RPMI7951 (cell line): Measurements from ENCODE around the gene POLR1A. TPM values are rescaled to one million over a fixed set of nuclear protein-coding genes. Genes with fewer than 3 reads are reported as not detected.
A peak's percentile ranks its signal among the peaks of the same experiment; 100 is the strongest.

ENCODE experiments used
- DNase-seq: peaks from one replicate; pipeline ENCODE4 v3.0.0-alpha.2; 2012; ENCODE audit warnings: low read depth
- total RNA-seq: library from RNA; depleted of rRNA; stranded (reverse); fragments of >200 nt; shearing (Covaris generic); gene quantifications from 2 replicates; pipeline ENCODE4 v1.2.3, GENCODE V29; 2014

POLR1A gene
- total RNA-seq, 1 experiment from 2014 or later = 17.2 TPM

DNA sequence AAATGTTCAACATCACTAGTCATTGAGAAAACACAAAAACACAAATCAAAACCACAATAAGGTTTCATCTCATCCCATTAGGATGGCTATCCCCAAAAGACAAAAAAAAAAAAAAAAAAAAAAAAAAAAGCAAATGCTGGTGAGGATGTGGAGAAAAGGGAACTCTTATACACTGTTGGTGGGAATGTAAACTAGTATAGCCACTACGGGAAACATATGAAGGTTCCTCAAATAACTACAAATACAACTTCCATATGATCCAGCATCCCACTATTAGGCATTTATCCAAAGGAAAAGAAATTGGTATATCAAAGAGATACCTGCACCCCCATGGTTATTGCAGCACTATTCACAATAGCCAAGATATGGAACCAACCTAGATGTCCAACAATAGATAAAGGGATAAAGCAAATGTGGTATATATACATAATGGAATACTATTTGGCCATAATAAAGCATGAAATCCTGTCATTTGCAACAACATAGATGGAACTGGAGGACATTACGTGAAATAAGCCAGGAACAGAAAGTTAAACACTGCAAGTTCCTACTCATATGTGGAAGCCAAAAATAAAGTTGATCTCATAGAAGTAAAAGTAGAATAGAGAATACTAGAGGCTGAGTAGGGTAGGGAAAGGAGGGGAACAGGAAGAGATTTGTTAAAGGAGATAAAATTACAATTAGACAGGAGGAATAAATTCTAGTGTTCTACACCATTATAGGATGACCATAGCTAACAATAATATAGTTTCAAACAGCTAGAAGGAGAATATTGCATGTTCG is 8.4 kb downstream of the POLR1A start:
- no peak for DNase-seq

DNA sequence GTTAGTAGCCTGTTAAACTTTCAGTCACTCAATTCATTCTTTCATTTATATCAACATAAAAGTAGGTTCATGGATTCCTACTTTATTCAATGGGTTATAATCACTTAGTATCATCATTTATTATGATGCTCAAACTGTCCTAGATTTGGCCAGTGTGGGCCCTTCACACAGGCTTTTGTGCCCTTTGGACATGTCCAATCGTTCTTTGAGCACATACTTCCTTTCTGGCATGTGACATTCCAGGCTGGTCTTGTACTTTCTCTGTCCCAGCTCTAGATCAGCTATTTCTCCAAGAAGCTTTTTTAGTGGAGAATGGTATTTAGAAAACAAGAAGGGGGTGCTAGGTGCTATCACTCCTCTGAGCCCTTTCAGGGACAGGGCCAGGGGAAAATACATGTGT is 11.5 kb downstream of the POLR1A start:
- no peak for DNase-seq

DNA sequence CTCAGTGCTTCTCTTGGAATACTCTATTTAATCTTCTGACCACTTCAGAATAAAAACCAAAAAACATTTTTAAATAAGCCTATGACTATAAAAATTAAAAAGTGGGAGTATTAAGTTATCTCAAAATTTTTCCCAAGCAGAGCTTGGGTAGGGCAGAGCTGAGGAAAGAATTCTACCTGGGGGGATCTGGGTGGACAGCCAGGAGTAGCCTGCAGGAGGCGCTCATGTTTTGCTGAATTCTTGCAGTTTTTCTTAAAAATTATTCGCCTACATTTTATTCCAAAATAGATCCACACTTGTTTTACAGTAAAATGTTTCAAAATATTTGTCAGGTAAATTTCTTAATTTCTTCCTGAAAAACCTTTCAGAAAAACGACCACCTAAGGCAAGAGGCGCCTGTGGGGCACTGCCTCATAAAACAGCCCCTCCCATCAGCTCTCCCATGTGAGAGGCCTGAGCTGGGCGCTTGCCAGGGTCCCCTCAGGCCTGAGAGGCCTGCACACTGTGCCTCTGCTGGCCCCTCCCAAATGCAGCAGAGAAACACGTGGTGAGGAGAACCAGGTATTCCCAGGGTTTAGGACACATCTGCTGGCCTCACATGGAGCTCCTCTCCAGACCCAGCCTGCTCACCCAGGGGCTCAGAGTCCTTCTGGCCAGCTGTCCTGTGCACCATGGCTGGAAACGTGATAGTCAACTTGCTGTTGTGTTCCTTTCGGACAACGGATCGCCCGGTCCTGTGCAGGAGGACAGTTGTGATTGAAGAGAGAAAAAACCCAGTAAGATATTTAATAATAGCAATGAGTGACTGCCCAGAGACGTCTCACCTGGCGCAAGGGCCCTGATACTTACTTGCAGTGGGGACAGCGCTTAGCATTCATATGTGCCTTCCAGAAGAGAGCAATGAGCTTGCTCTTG is 17.5 kb downstream of the POLR1A start:
- DNase-seq = no peak

- no peak for DNase-seq
Measured at GRCh38 chr2:86082756-86083155, 22.9 kb downstream of the POLR1A start.

GRCh38 chr2:86081724-86082123 is 24.0 kb downstream of the POLR1A start:
- DNase-seq = no peak

DNA sequence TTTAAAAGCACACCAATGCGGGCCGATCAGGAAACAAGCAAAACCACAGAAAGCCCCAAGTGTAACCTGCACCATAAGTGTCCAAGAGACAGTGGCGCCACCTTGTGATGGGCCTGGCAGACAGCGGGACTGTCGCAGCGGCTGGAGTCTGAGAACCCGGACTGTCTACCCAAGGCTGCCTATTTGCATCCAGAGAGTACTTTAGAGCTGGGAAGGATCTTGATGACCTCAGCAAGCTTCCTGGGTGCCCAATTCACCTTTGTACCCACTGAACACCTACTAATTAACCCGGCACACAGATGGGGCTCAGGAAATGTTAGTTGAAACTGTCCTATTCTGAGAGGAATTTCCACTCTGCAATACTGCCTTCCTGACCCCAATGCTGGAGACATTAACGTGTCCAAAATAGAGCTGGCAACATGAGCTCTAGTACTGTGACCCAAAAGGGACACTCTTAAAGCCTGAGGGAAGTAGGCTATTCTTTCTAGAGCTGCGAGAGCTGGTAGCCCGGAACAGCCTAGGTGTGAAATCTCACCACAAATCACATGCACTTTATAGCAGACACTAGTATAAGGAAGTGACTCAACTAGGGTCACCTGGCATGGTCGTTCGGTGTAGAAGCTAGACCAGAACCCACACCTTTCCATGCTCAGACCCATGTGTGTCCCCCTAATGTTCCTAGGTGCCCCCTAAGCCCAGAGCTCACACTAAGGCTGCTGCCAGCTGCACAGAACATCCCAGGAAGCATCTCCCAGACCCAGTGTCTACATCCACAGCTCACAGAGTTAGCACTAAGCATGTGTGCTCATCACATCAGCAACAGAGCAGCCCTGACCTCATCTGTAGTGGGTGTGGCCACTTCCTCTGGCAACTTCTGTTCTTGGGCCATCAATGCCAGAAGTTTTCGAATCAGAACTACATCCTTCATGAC is 25.4 kb downstream of the POLR1A start:
- peak; percentile 67 for DNase-seq

DNA sequence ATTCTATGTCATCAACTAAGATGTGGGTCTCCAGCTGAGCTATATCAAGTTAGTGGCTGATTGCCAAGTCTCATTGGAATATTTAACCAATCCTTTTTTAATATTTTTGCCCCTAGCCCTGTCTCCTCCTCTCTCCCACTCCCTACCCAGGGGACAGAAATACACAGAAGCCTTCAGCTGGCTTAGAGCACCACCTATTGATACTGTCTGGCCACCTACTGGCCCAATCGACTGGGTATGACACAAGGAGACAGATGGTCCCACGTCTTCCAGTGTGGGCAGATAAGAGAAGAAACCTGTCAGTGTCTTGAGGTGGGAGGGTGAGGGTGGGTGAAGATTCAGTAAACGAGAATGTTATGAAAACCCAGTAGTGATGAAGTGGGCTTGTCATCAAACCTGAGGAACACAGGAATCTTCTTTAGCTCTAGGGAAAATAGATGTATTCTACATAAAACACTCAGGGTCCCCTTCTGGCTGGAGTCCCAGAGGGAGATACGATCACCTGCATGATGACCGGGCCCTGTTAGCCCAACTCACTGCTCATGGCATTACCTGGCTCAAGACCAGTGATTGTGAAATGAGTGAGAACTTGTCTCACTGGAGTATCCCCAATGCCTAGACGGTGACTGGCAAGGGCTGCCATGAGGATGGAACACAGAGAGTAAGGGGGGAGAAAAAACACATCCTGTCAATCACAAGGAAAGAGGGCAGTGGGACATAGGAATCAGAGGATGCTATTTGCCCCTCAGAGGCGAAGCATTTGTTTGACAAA is 26.7 kb downstream of the POLR1A start:
- peak; percentile 61 for DNase-seq

- no peak for DNase-seq
Measured at GRCh38 chr2:86075886-86076285, 29.8 kb downstream of the POLR1A start.

GRCh38 chr2:86074811-86075210 is 30.9 kb downstream of the POLR1A start:
- DNase-seq = no peak

GRCh38 chr2:86074256-86074655 is 31.4 kb downstream of the POLR1A start:
- no peak for DNase-seq

DNA sequence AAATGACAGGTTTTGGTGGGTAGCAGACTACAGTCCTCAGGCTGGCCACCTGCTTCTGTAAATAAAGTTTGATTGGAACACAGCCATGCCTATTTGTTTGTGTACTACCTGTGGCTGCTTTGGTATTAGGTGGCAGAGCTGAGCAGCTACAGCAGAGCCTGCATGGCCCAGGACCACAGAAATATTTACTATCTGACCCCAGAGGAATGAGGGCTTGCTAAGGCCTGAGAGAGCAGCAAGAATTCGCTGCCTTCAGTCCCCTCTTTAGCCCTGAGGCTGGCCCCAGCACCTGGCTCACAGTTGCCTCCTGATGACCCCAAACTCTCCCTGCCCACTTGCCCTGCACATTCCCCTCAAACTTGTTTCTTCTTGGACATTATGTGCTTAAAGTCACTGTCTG is 32.5 kb downstream of the POLR1A start:
- no peak for DNase-seq

- DNase-seq = peak; percentile 98
Measured at GRCh38 chr2:86072271-86072858, 33.3 kb downstream of the POLR1A start.

- DNase-seq = no peak
Measured at GRCh38 chr2:86070868-86071267, 34.8 kb downstream of the POLR1A start.

DNA sequence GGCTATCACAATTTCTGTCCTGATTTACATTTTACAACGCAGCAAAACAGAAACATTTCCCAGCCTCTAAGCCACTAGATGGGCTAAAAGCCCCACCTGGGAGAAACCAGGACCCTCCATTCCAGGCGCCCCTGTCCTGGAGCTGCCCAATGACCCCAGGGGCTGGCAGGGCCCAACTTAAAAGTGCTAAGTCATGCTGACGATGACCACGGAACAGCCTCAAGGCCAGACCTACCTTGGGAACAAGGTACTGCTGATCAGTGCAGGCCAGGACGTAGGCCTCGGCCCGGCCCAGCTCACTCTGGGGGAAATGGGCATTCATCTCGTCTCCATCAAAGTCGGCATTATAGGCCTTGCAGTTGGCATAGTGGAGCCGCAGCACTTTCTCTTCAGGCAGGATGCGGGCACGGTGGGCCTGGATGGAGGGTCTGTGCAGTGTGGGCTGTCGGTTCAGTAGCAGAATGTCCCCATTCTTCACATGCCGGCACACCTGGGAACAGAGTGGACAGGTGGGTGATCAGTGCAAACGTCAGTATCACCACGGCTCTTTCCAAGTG is 35.8 kb downstream of the POLR1A start:
- DNase-seq = no peak

DNA sequence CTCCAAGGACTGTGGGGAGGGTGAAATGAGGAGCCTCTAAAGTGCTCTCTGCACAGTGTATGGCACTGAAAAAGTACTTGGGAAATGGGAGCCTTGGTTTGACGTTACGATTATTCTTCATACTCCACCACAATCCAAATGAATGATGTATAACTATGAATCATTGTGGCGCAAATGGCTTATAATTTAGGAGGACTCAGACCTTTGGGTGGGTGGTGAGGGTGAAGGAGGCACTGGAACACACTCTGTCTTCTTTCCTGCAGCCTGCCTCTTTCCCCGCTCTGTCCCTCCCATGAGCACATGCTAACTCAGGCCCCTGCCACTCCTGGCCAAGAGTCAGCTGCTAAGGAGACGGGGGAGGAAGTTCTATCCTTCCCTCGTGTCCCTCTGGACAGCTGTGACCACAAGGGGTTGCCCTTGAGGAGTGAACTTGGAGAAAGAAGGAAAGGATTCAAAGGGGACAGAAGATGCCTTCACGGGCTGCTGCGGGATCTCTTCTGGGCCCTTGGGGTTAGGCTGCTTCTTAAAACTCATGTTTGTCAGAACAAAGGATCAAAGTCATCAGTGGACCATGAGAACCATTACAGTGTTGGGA is 36.5 kb downstream of the POLR1A start:
- peak; percentile 80 for DNase-seq

GRCh38 chr2:86068648-86069047 is 37.0 kb downstream of the POLR1A start:
- DNase-seq = no peak

GRCh38 chr2:86068136-86068588 is 37.5 kb downstream of the POLR1A start:
- peak; percentile 94 for DNase-seq

- no peak for DNase-seq
Measured at GRCh38 chr2:86066915-86067314, 38.8 kb downstream of the POLR1A start.

DNA sequence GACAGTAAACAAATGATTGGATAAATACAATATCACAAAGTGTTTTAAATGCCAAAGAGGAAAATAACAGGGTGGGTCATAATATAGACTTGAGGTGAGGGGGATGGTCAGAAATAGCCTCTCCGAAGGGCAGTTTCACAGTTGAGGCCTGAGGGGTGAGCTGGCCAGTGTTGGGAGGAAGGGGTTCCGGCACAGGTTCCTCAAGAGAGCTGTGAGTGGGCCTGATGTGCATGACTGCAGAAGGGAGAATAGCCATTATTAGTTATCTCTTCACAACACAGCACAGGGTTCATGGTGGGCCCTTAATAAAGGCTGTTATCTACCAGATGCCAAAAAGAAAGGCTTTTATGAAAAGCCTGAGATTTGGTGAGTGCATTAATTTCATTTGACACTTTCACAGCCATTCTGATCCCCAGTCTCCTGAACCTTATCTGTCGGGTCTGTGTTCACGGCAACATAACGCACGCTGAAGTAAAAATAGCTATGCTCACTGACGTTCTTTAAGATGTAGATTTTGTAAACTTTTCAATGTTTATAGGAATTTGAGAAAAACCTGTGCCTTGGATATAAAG is 39.6 kb downstream of the POLR1A start:
- no peak for DNase-seq
